K562 (cell line): ENCODE data around the gene HOXA7. TPM values are rescaled to one million over a fixed set of nuclear protein-coding genes. Genes with fewer than 3 reads are reported as not detected.

Experiments
- ATAC-seq: fragments of 200-7000 bp; cut with Tn5 transposase; 3 replicates; pipeline ENCODE4 v1.9.1; 2020; ENCODE audit warnings: moderate library complexity
- BruUV-seq: library from RNA; stranded (reverse); fragments of 400-500 nt; replicated peaks from 2 replicates; lab custom pipeline; 2021; lab: Mats Ljungman, UMichigan
- CTCF ChIA-PET: fragments of 300-600 bp; formaldehyde crosslinking; extraction: SDS; loops from one replicate; lab custom pipeline; 2021; ENCODE audit warnings: low intra/inter-chr PET ratio; lab: Yijun Ruan, JAX
- POLR2A ChIA-PET: fragments of 300-600, 350-650 bp; sonication (Branson Sonifier 250); formaldehyde crosslinking; extraction: SDS; loops from one replicate; lab custom pipeline; 2021; ENCODE audit warnings: antibody characterized with exemption, inconsistent platforms; lab: Yijun Ruan, JAX
- DNase-seq, 4 experiments: peaks; one replicate each; pipeline versions ENCODE4 v3.0.0 to v3.0.0-alpha.2; 2011 to 2018; ENCODE audit warnings: low spot score in 3 of 4, mixed read lengths in 3 of 4; ENCODE audit errors: extremely low read depth in 1 of 4
- FAIRE-seq: peaks from 2 replicates; lab custom pipeline; 2011; peaks lifted over from hg19 to GRCh38; lab: Jason Lieb, UNC
- H2AFZ ChIP-seq: 2 replicates; pipeline ENCODE4 v1.6.0; 2011; ENCODE audit warnings: low read depth, low read length, control low read depth, inconsistent platforms
- H3K27ac ChIP-seq: fragments of 200-600 bp; 3 replicates; pipeline ENCODE4 v1.8.0; 2011; ENCODE audit warnings: low read depth, mild to moderate bottlenecking, control low read depth, inconsistent platforms, low read length, moderate library complexity, mixed read lengths; ENCODE audit errors: extremely low read depth
- H3K27me3 ChIP-seq, 2 experiments: fragments of 300-600 bp in 1 of 2; 2 replicates in 1 of 2; 3 replicates in 1 of 2; pipeline versions ENCODE4 v1.6.0 to v1.8.0; 2011; ENCODE audit warnings: inconsistent platforms in 2 of 2, low read length in 2 of 2, mild to moderate bottlenecking in 1 of 2, mixed read lengths in 1 of 2, moderate library complexity in 1 of 2; ENCODE audit not compliant: control insufficient read depth in 2 of 2, insufficient read depth in 2 of 2
- H3K36me3 ChIP-seq: fragments of 300-600 bp; 3 replicates; pipeline ENCODE4 v1.8.0; 2011; ENCODE audit warnings: mild to moderate bottlenecking, low read length, inconsistent platforms; ENCODE audit not compliant: control insufficient read depth, insufficient read depth
- H3K4me1 ChIP-seq, 2 experiments: fragments of 200-600 bp in 1 of 2; replicated peaks in 1 of 2; 2 replicates in 1 of 2; 3 replicates in 1 of 2; pipeline versions ENCODE4 v1.5.1 to v1.8.0; 2011; ENCODE audit warnings: inconsistent platforms in 2 of 2, low read length in 2 of 2, mild to moderate bottlenecking in 1 of 2, mixed read lengths in 1 of 2, moderate library complexity in 1 of 2; ENCODE audit not compliant: control insufficient read depth in 2 of 2, insufficient read depth in 2 of 2
- H3K4me2 ChIP-seq: 2 replicates; pipeline ENCODE4 v1.6.1; 2011; ENCODE audit warnings: low read length, control low read depth, inconsistent platforms, mixed read lengths; ENCODE audit not compliant: insufficient read depth
- H3K4me3 ChIP-seq: fragments of 200-600 bp; sonication (generic), shearing (Covaris generic); 2 replicates; pipeline ENCODE4 v1.5.1; 2016; ENCODE audit warnings: control low read depth, inconsistent platforms
- H3K79me2 ChIP-seq: fragments of 200-600 bp; 3 replicates; pipeline ENCODE4 v1.8.0; 2011; ENCODE audit warnings: low read length, inconsistent platforms; ENCODE audit not compliant: control insufficient read depth, insufficient read depth
- H3K9ac ChIP-seq, 2 experiments: 2 replicates each; pipeline versions ENCODE4 v1.6.0 to v1.6.1; 2011; ENCODE audit warnings: low read depth in 2 of 2, low read length in 2 of 2, control low read depth in 1 of 2, inconsistent platforms in 1 of 2, mild to moderate bottlenecking in 1 of 2, mixed read lengths in 1 of 2; ENCODE audit not compliant: insufficient read depth in 1 of 2
- H3K9me1 ChIP-seq: one replicate; pipeline ENCODE4 v1.6.0; 2011; ENCODE audit warnings: inconsistent platforms, mild to moderate bottlenecking, low read length, moderate library complexity; ENCODE audit not compliant: control insufficient read depth, insufficient read depth
- H3K9me3 ChIP-seq: replicated peaks from 2 replicates; pipeline ENCODE4 v1.5.1; 2011; ENCODE audit warnings: low read depth, low read length, inconsistent platforms; ENCODE audit not compliant: control insufficient read depth, insufficient read depth
- H4K20me1 ChIP-seq: replicated peaks from 2 replicates; pipeline ENCODE4 v1.6.1; 2011; ENCODE audit warnings: low read length, inconsistent platforms, mixed read lengths; ENCODE audit not compliant: control insufficient read depth, insufficient read depth
- CBFA2T2 ChIP-seq: fragments of 450-650 bp; conservative IDR thresholded peaks from 2 replicates; pipeline ENCODE4 v1.6.1; 2017; ENCODE audit warnings: mild to moderate bottlenecking
- MYNN ChIP-seq, 2 experiments: sonication (generic); formaldehyde crosslinking in 1 of 2; IDR thresholded peaks; 2 replicates each; pipeline versions ENCODE4 v1.5.0 to v1.6.1; 2016 to 2020; ENCODE audit warnings: antibody characterized with exemption in 1 of 2, missing genetic modification reagents in 1 of 2
- RAD51 ChIP-seq: fragments of 450-650 bp; IDR thresholded peaks from 2 replicates; pipeline ENCODE4 v1.7.1; 2016; ENCODE audit warnings: low read depth, mild to moderate bottlenecking, borderline replicate concordance
- TOE1 ChIP-seq, 2 experiments: fragments of 450-650 bp in 1 of 2; sonication (generic) in 1 of 2; formaldehyde crosslinking in 1 of 2; IDR thresholded peaks; 2 replicates each; pipeline versions ENCODE4 v1.7.1 to v1.8.0; 2016 to 2022; ENCODE audit warnings: borderline replicate concordance in 2 of 2, mild to moderate bottlenecking in 2 of 2, antibody characterized with exemption in 1 of 2, inconsistent platforms in 1 of 2, low read depth in 1 of 2, missing genetic modification reagents in 1 of 2, moderate library complexity in 1 of 2
- WGBS: fragments of 100-300 bp; shearing (Covaris generic); methylation state at CpG from one replicate; pipeline ENCODE4 v1.1.6; 2016; ENCODE audit warnings: low coverage, mixed read lengths; ENCODE audit not compliant: insufficient coverage; ENCODE audit errors: missing lambda C conversion rate; 5-methylcytosine and 5-hydroxymethylcytosine counted together
- in situ Hi-C: fragments of 300-500 bp; cut with MboI; formaldehyde crosslinking; loops from 4 replicates; pipeline ENCODE4 v1.15.0; 2018; ENCODE audit warnings: inconsistent platforms, mixed read lengths
- intact Hi-C: fragments of 100-400 bp; cut with micrococcal nuclease; formaldehyde crosslinking; loops from 2 replicates; pipeline ENCODE4 v1.14.2; 2022
- polyA plus RNA-seq, 8 experiments: library from polyadenylated mRNA; depleted of rRNA in 4 of 8; stranded (reverse) in 5 of 8; unstranded in 3 of 8; fragments of >200 nt; fragmentation: Nextera tagmentation in 2 of 8; fragmentation: Illumina TruSeq in 1 of 8; extraction: Ambion mirVana in 2 of 8; extraction: Trizol in 1 of 8; gene quantifications; 2 replicates each; pipeline versions ENCODE4 v1.2.1 to v1.2.3, GENCODE V29; 2011 to 2014; ENCODE audit warnings: inconsistent platforms in 1 of 8, missing spikeins in 1 of 8
- total RNA-seq, 7 experiments: library from RNA; depleted of rRNA in 6 of 7; stranded (reverse); fragments of >200 nt in 6 of 7; fragmentation: Illumina TruSeq in 2 of 7; extraction: Trizol in 2 of 7; gene quantifications; 2 replicates each; pipeline versions ENCODE4 v1.2.1 to v1.2.3, GENCODE V29; 2011 to 2021; ENCODE audit warnings: low replicate concordance in 1 of 7
- TF ChIP-seq, protein P1 (sequence below): fragments of 450-650 bp; formaldehyde crosslinking; IDR thresholded peaks from 2 replicates; pipeline ENCODE4 v1.4.0; 2020; ENCODE audit warnings: mild to moderate bottlenecking, mixed read lengths
- TF ChIP-seq, protein P2 (sequence below): fragments of 450-650 bp; formaldehyde crosslinking; IDR thresholded peaks from 2 replicates; pipeline ENCODE4 v1.4.0; 2020; ENCODE audit warnings: mild to moderate bottlenecking, moderate library complexity

The HOXA7 gene
- total and polyA plus RNA-seq, 9 of the 15 experiments (the other 6 are each of a cell fraction or from before 2014, with no cell fraction given), result not detected

DNA sequence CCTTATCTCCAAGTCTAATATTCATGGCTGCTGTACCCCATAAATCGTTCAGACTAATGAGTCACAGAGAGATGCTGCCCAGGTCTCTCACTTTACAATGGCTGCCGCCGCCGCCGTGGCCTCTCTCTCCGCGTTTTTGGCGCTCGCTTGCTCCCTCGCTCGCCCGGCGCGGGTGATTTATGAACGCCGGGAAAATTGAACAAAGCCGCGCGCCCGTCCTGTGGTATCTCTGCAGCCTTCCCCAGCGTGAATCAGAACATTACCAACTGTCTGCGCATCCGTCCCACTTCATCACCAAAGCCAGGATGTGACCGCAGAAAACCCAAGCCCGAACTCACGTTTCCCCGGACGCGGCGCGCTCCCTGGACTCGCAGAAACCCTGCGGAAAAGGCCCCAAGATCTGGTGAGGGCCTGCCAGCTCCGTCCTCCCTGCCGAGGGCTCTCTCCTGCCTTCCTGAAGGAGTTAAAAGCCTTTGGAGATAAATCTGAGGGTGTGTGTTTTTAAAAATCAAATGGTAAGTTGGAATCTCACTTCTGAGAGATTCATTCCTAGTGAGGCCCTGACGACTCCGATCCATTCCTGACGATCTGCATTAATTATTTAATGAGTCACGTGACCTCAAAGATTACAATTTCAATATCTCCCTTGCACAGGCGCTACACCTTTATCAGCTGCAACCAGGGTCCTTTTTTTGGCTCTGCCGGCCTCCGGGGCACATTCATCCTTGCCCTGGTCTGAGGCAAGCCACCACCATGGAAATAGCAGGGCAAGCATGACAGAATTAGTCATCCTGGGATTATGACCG is 32.2 kb downstream of the HOXA7 start:
- H2AFZ ChIP-seq, result no peak overlapping the region
- in situ Hi-C loops, result no loop called here
- WGBS, result 31% methylated on average over 36 of the region's 43 CpGs

More for the DNA sequence above, 32.2 kb downstream of the HOXA7 start:
- BruUV-seq, result no TSS peak
- FAIRE-seq, result no peak
- TF ChIP-seq TOE1 (IDR thresholded peaks at IDR 0.05; ENCODE audit: borderline replicate concordance), result 0 out of 2 replicates have a peak, but pooled peaks have one; percentile 20
- no peak for TF ChIP-seq TOE1 (CRISPR knock-in tag; IDR thresholded peaks at IDR 0.05; ENCODE audit: borderline replicate concordance, low read depth)
- TF ChIP-seq, protein P1, sequence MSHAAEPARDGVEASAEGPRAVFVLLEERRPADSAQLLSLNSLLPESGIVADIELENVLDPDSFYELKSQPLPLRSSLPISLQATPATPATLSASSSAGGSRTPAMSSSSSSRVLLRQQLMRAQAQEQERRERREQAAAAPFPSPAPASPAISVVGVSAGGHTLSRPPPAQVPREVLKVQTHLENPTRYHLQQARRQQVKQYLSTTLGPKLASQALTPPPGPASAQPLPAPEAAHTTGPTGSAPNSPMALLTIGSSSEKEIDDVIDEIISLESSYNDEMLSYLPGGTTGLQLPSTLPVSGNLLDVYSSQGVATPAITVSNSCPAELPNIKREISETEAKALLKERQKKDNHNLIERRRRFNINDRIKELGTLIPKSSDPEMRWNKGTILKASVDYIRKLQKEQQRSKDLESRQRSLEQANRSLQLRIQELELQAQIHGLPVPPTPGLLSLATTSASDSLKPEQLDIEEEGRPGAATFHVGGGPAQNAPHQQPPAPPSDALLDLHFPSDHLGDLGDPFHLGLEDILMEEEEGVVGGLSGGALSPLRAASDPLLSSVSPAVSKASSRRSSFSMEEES (CRISPR knock-in tag), result peak; percentile 94
- no peak for TF ChIP-seq MYNN (IDR thresholded peaks at IDR 0.05)
- no peak for TF ChIP-seq MYNN (CRISPR knock-in tag; IDR thresholded peaks at IDR 0.05)
- TF ChIP-seq RAD51, result peak; percentile 68; the same call in 1 of the 2 replicates
- TF ChIP-seq CBFA2T2, result peak; percentile 36
- TF ChIP-seq, protein P2, sequence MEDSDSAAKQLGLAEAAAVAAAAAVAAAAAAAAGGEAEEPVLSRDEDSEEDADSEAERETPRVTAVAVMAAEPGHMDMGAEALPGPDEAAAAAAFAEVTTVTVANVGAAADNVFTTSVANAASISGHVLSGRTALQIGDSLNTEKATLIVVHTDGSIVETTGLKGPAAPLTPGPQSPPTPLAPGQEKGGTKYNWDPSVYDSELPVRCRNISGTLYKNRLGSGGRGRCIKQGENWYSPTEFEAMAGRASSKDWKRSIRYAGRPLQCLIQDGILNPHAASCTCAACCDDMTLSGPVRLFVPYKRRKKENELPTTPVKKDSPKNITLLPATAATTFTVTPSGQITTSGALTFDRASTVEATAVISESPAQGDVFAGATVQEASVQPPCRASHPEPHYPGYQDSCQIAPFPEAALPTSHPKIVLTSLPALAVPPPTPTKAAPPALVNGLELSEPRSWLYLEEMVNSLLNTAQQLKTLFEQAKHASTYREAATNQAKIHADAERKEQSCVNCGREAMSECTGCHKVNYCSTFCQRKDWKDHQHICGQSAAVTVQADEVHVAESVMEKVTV (CRISPR knock-in tag), result no peak
- TF ChIP-seq, all 486 proteins: peak for 4
- H3K4me3 ChIP-seq, result no peak overlapping the region
- no peak for DNase-seq
- H3K27ac ChIP-seq, result no peak overlapping the region
- no peak for ATAC-seq
- H3K79me2 ChIP-seq, result no peaks in the 10 kb centered on the region
- no peaks in the 10 kb centered on the region for H3K9me3 ChIP-seq
- H3K27me3 ChIP-seq, result peaks cover 26 to 61% of the 10 kb centered on the region in 2 experiments; a peak in 4 of 5 replicates
- intact Hi-C loops, result no loop called here
- POLR2A ChIA-PET, result no interaction called here
- H3K4me1 ChIP-seq, result no peaks in the 10 kb centered on the region
- CTCF ChIA-PET, result no interaction called here
- no peak overlapping the region for H3K9ac ChIP-seq
- no peaks in the 10 kb centered on the region; the same call in none of the 2 replicates for H4K20me1 ChIP-seq
- no peaks in the 10 kb centered on the region for H3K36me3 ChIP-seq
- no peaks in the 10 kb centered on the region for H3K9me1 ChIP-seq
- H3K4me2 ChIP-seq, result no peak overlapping the region
